GM21360 (cell line): Measurements from ENCODE around the gene ANTKMT.

Experiments
- ATAC-seq: cut with Tn5 transposase; IDR thresholded peaks from one replicate; pipeline ENCODE4 v1.9.1; 2021; ENCODE audit warnings: mild to moderate bottlenecking, moderate library complexity; ENCODE audit not compliant: unreplicated experiment

Gene ANTKMT

GRCh38 chr16:726188-726437 is 5.2 kb downstream of the ANTKMT start:
- no peak for ATAC-seq

GRCh38 chr16:726438-727290 is 5.7 kb downstream of the ANTKMT start, which contains the start of the genes CCDC78 and HAGHL:
CCDC78 (minus strand) TSS chr16:726443; CDS start chr16:726367, 76 bp downstream.
HAGHL (plus strand) TSS chr16:727106; CDS start chr16:727510, 404 bp downstream.
- ATAC-seq, result no peak

DNA sequence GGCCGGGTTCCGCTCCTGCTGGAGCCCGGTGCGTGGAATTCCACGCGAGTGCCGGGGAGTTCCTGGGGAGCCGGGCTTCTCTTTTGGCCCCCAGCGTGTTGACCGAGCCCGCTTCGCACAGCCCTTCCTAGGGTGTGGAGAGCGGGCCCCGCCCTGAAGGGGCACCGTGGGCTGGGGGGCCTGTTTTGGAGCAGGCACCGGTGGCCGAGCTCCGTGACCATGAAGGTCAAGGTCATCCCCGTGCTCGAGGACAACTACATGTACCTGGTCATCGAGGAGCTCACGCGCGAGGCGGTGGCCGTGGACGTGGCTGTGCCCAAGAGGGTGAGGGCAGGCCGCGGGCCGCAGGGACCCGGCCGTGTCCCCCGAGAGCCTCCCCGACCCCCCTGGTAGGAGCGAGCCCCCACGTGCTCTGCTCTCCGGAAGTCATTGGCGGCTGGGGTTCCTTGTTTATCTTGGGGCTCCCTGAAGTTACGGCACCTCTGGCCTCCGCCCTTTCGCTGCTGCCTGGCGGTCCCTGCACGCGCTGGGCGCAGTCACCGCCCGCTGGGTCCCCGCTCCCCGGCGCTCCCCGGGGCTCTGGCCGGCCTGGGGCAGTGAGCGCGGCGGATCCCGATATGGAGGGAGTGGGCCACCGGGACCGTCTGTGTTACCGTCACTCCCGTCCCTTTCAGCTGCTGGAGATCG is 6.5 kb downstream of the ANTKMT start:
- ATAC-seq, result no peak

DNA sequence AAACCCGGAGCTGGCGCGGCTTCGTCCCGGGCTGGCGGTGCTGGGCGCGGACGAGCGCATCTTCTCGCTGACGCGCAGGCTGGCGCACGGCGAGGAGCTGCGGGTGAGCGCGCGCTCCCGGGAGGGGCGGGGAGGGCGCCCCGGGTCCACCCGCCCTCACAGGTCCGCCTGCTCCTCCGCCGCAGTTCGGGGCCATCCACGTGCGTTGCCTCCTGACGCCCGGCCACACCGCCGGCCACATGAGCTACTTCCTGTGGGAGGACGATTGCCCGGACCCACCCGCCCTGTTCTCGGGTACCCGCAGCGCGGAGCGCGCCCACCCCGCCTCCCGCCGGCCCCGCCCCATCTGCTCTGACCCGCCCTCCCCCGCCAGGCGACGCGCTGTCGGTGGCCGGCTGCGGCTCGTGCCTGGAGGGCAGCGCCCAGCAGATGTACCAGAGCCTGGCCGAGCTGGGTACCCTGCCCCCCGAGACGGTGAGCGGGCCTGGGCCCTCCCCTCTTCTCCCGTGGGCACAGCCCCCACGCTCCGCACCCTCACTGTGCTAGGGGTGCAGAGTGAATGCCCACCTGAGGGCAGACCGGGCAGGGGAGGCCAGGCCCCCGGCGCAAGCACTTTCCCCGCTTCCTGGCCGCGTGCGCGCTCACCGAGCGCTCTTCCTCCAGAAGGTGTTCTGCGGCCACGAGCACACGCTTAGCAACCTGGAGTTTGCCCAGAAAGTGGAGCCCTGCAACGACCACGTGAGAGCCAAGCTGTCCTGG is 7.4 kb downstream of the ANTKMT start:
- no peak for ATAC-seq

DNA sequence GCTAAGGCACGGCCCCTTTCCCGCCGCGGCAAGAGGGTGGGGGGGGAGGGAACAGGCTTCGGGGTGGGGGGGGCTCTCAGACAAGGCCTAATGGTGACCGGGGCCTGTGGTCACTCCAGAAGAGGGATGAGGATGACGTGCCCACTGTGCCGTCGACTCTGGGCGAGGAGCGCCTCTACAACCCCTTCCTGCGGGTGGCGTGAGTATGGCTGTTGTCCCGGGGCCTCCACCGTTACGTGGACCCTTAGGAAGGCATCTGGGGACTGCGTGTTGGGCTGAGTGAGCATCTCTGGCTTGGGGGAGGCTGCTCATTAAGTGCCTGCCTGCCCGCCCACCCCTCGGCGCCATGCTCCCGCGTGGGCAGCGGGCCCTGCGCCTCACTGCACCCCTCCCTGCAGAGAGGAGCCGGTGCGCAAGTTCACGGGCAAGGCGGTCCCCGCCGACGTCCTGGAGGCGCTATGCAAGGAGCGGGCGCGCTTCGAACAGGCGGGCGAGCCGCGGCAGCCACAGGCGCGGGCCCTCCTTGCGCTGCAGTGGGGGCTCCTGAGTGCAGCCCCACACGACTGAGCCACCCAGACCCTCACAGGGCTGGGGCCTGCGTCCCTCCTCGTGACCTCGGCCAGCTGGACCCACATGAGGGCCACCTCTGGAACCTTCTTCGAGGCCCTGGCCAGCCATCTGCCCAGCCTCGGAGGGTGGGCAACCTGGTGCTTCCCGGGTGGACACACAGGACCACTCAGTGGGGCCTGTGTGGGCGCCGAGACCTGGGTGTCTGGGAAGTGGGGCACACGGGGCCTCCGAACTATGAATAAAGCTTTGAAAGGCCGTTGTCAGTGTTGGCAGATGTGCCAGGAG is 8.2 kb downstream of the ANTKMT start:
- ATAC-seq, result no peak

- ATAC-seq, result no peak
Observed at GRCh38 chr16:729768-730665, 9.1 kb downstream of the ANTKMT start.

GRCh38 chr16:730666-731509 is 9.9 kb downstream of the ANTKMT start:
- ATAC-seq, result no peak

DNA sequence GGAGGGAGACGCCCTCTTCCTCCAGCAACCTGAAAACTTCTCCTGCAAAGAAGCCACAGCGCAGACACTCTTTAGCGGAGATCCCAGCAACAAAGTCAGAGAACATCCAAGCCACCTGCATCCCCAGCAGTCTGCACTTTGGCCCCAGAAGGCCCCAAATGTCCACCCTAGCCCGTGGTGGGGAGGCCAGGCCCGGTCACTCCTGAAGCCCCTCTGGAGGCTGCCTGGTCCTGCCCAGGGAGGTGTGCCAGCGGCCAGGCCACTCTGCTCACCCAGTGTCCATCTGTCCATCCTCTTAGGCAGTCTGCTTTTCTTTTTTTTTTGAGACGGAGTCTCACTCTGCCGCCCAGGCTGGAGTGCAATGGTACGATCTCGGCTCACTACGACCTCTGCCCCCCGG is 11.4 kb downstream of the ANTKMT start:
- ATAC-seq, result no peak

DNA sequence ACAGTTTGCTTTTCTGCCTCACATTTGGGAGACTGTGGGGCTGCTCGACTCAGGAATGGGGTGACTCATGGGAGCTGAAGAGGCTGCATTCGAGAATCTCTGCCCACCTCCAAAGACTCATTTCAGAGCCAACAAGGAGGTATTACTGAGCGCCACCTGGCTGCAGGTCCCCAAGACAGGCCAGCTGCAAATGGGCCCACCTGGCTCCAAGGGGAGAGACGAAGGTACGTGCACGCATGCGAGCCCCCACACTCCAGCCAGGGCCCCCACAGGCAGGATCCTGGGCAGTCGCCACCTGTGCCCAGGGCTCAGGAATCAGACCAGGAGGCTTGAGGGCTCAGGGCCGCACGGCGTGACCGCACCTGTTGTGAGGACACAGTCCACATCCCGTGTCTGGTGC is 12.0 kb downstream of the ANTKMT start:
- no peak for ATAC-seq

GRCh38 chr16:733382-734207 is 12.6 kb downstream of the ANTKMT start:
- ATAC-seq, result no peak

GRCh38 chr16:734208-734980 is 13.4 kb downstream of the ANTKMT start:
- ATAC-seq, result no peak

GRCh38 chr16:734981-735881 is 14.3 kb downstream of the ANTKMT start:
- no peak for ATAC-seq

DNA sequence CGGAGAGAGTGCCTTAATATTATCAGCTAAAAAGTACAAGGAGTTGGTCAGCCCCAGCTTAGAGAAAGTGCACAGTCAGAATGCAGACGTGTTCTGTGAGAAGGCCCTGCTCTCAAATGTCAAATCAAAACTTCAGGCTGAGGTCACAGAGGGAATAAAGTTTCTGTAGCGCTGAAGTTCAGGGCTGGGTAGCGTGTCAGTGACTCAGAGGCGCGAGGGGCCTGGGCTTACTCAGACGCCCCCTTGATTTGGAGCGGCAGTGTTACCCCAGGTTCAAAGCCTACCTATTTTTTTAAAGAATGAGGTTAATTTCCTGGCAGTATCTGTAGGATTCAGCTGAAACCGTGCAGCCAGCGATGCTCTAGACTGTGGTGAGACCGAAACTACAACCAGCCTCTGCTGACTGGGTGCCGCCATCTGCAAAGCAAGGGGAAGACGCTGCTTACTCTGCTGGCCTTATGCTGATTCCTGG is 15.1 kb downstream of the ANTKMT start:
- no peak for ATAC-seq

GRCh38 chr16:736936-737481 is 16.1 kb downstream of the ANTKMT start:
- no peak for ATAC-seq

- no peak for ATAC-seq
Observed at GRCh38 chr16:739560-740458, 18.9 kb downstream of the ANTKMT start.
